GM18951 (cell line): ENCODE measurements around the gene RIN1.
"Not testable (repeated sequence)": the region's sequence is repeated elsewhere in the genome, so short reads cannot be mapped to it uniquely, and the experiment has no call there.

ENCODE experiments used
- POLR2A ChIP-seq: IDR thresholded peaks from 4 replicates; pipeline ENCODE4 v1.6.1; 2011; ENCODE audit warnings: mild to moderate bottlenecking; ENCODE audit not compliant: insufficient read length, insufficient read depth; ENCODE audit errors: extremely low read depth
- in situ Hi-C: fragments of 300-500 bp; cut with MboI; formaldehyde crosslinking; loops from one replicate; pipeline ENCODE4 v1.12.0; 2022; ENCODE audit warnings: low sequenced_read_pairs, mixed read lengths, inconsistent platforms; ENCODE audit not compliant: unreplicated experiment

Gene RIN1

GRCh38 chr11:66325263-66325671 is 11.0 kb downstream of the RIN1 start:
- no peak for TF ChIP-seq POLR2A
- in situ Hi-C loops, result no loop called here

- no peak for TF ChIP-seq POLR2A
- in situ Hi-C loops, result no loop called here
Measured at GRCh38 chr11:66324664-66325063, 11.6 kb downstream of the RIN1 start.

GRCh38 chr11:66323684-66324083 is 12.6 kb downstream of the RIN1 start:
- TF ChIP-seq POLR2A, result no peak
- in situ Hi-C loops, result no loop called here

GRCh38 chr11:66322732-66323427 is 13.4 kb downstream of the RIN1 start:
- TF ChIP-seq POLR2A, result no peak
- in situ Hi-C loops, result no loop called here

- in situ Hi-C loops, result no loop called here
Measured at GRCh38 chr11:66321606-66322005, 14.6 kb downstream of the RIN1 start.

GRCh38 chr11:66320748-66321147 is 15.5 kb downstream of the RIN1 start:
- in situ Hi-C loops, result not testable (repeated sequence)

More at GRCh38 chr11:66321606-66322005, 14.6 kb downstream of the RIN1 start:
- TF ChIP-seq POLR2A, result no peak

- in situ Hi-C loops, result not testable (repeated sequence)
Measured at GRCh38 chr11:66320289-66320688, 15.9 kb downstream of the RIN1 start.

GRCh38 chr11:66318600-66318970 is 17.6 kb downstream of the RIN1 start:
- TF ChIP-seq POLR2A, result no peak
- in situ Hi-C loops, result no loop called here

GRCh38 chr11:66317723-66318599 is 18.3 kb downstream of the RIN1 start:
- TF ChIP-seq POLR2A, result no peak
- in situ Hi-C loops, result no loop called here

GRCh38 chr11:66317322-66317722 is 18.9 kb downstream of the RIN1 start:
- in situ Hi-C loops, result no loop called here
- TF ChIP-seq POLR2A, result no peak

- no peak for TF ChIP-seq POLR2A
- in situ Hi-C loops, result no loop called here
Measured at GRCh38 chr11:66316849-66317251, 19.4 kb downstream of the RIN1 start, which contains the start of gene CD248. CD248 (minus strand) TSS chr11:66317044; CDS start chr11:66317027, 17 bp downstream.

- TF ChIP-seq POLR2A, result no peak
- in situ Hi-C loops, result no loop called here
Measured at GRCh38 chr11:66315921-66316811, 20.1 kb downstream of the RIN1 start.

GRCh38 chr11:66315498-66315885 is 20.7 kb downstream of the RIN1 start:
- in situ Hi-C loops, result no loop called here
- no peak for TF ChIP-seq POLR2A
